GM18858 (cell line): ENCODE results near the gene KANSL1L.
A peak's percentile ranks its signal among the peaks of the same experiment; 100 is the strongest.

ENCODE experiments used
- ATAC-seq: cut with Tn5 transposase; IDR thresholded peaks from one replicate; pipeline ENCODE4 v1.9.1; 2021; ENCODE audit not compliant: unreplicated experiment

KANSL1L gene

GRCh38 chr2:210000464-210001324 is 170.5 kb downstream of the KANSL1L start:
- ATAC-seq = no peak

- no peak for ATAC-seq
Observed at GRCh38 chr2:209998596-209998995, 172.6 kb downstream of the KANSL1L start.

- no peak for ATAC-seq
Observed at GRCh38 chr2:209993968-209994367, 177.2 kb downstream of the KANSL1L start.

GRCh38 chr2:209990838-209991237 is 180.4 kb downstream of the KANSL1L start:
- ATAC-seq = no peak

- ATAC-seq = peak; percentile 38
Observed at GRCh38 chr2:209988010-209988409, 183.2 kb downstream of the KANSL1L start.

DNA sequence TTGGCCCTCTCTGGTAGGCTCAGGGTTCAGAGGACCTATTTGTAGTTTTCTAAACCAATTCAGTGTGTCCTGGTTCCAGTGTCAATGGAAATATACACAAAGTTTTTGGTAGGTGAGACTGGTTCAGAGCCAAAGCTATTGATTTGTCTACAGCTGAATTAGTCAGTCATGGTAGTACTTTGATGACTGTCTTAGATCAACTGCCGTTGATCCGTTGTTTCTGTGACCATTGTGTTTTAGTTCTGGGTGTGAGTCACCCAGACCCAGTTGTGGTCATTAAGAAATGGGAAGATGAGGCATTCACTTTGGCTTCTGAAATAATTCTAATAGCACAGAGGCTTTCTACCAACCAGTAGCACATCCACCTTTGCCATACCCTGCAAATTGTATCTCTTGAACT is 184.8 kb downstream of the KANSL1L start:
- ATAC-seq = no peak

DNA sequence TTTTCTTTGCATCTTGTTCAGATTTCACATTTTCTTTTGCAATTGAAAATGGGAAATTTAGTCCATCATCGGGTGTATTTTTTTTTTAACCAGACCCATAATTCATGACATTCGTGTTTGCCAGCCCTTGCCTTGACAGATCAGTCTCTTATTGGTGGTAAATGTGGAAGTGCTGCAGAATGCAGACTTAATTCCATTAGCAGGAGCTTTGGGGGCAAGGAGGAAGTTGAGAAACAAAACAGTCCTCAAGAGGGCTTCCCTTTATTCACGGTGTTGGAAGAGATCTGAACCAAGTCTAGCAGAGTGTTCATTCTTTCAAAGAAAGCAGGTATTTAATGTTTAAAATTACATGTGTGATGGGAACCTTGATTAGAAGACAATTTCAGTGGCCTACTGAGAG is 185.3 kb downstream of the KANSL1L start:
- no peak for ATAC-seq

- ATAC-seq = no peak
Observed at GRCh38 chr2:209984291-209984690, 186.9 kb downstream of the KANSL1L start.

DNA sequence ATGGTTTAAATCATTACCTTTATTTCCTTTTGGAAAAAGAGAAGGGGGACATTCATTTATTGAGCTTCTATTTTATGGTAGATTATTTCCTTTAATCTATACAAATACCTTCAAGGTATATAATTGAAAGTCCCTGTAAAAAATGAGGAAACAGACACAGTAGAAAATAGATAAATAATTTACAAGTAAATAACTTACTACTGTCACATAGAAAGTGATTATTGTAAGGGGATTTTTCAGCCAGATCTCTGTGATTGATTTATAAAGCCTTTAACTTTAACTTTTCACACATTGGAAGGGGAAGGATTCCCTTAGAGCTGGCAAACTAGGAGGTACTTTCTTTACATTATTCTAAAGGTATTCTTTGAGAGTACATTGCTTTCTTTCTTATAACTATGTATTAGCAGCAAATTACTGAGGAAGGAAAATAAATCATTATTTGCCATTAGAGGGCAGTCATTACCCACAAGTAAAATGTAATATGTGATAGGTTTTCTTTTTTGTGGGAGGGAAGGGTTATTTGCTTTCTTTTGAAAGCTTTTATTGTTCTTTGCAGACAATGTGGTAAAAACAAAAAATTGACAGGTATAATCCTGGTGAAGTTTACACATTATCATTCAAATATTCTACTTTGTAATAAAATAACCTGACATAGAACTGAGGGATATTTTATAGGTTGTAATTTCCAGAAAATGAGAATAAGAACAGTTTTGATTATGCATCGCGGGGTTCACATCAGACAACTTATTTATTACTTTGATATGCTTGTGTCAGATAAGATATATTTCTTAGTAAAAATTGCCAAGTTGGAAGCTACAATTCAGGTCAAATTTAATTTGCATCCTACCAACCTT is 193.6 kb downstream of the KANSL1L start:
- peak; percentile 54 for ATAC-seq

- peak; percentile 64 for ATAC-seq
Observed at GRCh38 chr2:209976698-209977385, 194.4 kb downstream of the KANSL1L start.

GRCh38 chr2:209974576-209974975 is 196.6 kb downstream of the KANSL1L start:
- ATAC-seq = no peak

GRCh38 chr2:209973328-209973727 is 197.9 kb downstream of the KANSL1L start:
- no peak for ATAC-seq
